GM19328 (cell line): ENCODE data around the gene ZNF385A.

Experiments
- ATAC-seq: cut with Tn5 transposase; IDR thresholded peaks from one replicate; pipeline ENCODE4 v1.9.1; 2021; ENCODE audit warnings: mild to moderate bottlenecking, moderate library complexity; ENCODE audit not compliant: unreplicated experiment

ZNF385A gene, protein sequence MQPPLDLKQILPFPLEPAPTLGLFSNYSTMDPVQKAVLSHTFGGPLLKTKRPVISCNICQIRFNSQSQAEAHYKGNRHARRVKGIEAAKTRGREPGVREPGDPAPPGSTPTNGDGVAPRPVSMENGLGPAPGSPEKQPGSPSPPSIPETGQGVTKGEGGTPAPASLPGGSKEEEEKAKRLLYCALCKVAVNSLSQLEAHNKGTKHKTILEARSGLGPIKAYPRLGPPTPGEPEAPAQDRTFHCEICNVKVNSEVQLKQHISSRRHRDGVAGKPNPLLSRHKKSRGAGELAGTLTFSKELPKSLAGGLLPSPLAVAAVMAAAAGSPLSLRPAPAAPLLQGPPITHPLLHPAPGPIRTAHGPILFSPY

DNA sequence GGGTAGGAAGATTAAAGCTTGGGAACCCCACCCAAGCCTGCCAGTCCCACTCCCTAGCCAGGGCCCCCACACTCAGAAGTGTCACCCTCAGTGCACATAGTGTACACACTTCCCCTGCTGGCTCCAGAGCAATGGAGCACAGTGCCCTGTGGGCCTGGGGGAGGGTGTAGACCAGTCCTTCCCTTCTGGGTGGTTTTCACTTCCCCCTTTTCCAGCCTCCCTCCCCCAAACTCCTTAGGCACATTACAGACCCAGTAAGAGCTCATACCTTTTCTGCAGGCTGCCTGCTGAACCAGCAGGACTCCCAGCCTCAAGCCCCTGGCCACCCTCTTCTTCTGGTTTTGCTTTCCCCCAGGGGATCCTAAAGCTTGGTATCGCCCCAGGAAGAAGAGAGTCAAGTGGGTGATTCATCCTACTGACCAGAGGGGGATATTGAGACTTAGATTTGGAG lies at the start of gene ZNF385A:
Gene ZNF385A (minus strand): TSS at position 143 of the 451 bp plus-strand sequence. CDS start 219 bp downstream, outside the sequence.
- no peak for ATAC-seq

DNA sequence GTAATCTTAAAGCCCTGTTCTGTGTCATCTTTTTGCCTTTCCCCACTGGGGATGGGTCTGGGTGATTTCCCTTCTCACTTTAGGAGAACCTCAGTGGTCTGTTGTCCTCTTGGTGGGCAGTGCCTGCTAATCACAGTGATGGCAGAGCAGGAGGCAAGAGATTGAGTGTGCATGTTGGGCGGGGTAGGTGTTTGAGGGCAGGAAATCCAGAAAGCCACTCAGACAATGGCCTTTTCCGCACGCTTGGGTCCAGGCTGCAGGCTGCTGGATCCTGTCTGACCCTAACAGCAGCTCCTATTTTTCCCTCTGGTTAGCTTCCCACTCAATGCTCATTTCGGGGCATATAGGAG lies 48.3 kb upstream of the ZNF385A start:
- no peak for ATAC-seq

DNA sequence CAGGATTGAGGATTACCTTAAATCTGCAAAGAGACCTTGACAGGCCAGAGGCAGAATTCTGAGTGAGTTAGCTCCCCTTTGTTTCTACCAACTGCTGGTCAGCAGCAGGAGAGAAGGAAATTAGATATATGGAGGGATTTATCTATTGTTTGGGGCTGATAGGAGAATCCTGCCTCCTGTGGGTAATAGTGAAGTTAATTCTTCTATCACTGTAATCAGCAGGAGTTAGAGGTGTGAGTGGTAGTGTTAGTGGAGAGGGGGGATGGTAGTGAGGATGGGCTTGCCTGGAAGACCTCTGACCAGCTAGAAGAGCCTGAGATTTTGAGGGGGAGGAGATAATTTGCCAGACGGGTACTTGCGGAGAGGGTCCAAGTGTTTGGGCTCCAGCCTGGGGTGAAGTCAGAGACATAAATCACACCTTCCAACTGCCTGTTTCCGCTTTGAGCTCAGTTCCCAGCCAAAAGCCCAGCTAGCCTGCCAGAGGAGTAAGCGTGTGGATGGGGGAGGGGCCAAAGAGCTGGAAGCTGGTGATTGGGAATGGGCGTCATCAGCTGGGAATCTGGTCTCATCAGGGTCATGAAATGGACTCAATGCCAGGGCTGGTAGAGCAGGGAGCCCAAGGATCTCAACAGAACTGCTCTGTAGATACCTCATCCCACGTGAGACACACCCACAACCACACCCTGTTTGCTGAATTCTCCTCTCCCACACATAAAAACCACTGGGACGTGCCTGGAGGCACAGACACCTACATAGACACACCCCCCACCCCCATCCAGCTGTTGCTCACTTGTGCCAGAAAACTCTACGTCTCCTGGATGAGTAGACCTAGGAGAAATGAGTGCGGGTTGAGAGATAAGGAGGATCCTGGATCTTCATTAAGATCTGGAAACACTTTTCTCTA lies 47.6 kb upstream of the ZNF385A start:
- ATAC-seq, result no peak

DNA sequence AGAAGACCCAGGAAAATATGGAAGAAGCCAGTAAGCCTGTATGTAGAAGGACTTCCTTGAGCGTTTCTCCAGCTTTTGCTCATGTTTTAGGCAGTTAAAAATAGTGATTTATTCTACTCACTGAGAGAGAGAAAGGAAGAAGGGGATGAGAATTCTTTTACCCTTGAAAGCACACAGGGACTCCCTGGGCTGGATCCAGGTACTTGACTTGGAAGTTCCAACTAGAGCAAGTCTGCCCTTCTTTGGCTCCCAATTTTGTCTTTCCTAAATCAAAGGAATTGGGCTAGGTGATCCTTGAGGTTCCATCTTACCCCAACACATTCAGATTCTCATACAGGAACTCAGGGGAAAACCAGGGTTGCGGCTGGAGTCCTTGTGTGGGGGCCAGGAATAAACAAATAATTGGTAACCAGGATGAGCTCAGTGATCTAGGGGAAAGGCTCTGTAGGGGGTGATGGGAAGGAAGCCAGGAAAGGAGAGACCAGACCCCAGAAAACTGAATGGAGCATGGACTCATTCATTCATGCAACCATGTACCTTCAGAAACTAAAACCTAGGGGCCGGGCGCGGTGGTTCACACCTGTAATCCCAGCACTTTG lies 46.0 kb upstream of the ZNF385A start:
- ATAC-seq, result no peak

DNA sequence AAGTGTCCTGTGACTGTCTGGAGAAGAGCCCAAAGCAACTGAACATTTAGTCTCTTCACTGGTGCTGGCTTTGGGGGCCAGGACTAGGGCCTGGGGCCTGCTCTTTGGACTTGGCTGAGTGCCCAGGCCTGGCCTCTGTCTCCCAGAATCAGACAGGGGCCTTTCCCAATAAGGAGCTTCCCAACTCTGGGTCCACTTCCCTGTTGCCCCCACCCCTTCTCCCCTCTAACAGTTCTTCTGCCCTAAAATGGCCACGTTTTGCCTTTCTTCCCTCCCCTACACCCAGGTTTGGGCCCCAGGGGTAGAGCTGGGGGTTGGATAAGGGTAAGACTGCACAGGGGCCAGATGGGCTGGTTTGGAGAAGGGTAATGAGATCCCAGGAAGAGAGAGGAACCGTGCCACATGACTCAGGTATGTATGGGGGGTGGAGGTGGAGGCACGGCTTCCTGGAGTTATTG lies 44.5 kb upstream of the ZNF385A start:
- no peak for ATAC-seq

DNA sequence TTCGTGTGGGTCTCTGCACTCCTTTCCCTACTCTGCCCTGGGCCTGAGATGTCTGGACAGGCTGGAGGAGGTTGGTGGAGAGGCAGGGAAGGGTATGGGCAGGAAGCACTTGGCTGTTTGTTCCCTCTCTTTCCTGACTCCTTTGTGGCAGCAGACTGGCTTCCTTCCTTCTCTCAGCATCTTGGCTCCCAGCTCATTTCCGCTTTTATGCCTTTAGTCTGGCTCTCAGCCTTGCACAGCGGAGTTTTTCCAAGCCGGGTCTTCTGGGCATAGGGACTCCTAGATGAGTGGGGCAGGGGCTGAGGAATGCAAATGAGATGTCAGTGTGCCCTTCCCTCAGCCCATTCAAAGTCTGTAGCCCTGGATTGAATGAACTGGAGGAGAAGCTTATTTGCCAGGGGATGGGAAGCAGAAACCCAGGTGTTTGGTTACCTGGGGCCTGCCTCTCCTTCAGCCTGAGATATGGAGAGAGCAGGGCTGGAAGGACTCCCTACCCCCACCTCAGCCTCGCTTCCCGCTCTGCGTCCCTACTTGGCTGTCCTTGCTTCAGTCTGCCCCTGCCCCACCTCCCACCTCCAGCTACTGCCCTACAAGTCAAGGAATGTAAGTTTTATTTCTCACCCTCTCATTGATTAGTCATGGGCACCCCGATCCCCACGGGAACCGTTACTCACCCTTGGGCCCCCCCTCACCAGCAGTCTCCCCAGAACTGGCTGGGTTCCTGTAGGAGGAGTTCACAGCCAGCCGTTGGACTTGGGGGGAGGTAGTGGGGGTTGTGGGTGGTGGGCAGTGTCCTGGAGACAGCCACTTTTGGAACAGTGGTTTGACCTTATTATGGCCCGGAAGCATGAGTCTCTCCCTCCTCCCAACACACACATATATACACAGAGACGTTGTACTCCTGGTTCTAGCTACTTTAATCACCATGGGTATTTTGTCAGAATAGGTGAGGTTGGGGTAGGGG lies 43.8 kb upstream of the ZNF385A start:
- no peak for ATAC-seq

DNA sequence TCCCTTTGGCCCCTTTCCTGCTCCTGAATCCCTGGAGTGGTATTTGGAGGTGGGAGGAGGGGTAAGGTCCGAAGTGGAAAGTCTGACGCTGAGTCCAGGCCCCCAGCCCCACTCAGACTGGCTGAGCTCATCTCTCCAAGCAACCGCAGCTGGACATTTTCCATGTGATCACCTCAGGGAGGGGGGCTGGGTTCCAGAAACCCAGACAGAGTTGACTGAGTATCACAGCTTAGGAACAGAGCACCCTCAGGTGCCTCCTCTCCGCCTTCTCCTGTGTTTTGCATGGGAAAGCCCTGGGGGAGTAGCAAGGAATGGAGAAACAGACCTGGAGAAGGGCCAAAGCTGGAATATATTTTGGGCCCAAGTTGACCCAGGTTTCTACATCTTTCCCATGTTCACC lies 42.6 kb upstream of the ZNF385A start:
- no peak for ATAC-seq

DNA sequence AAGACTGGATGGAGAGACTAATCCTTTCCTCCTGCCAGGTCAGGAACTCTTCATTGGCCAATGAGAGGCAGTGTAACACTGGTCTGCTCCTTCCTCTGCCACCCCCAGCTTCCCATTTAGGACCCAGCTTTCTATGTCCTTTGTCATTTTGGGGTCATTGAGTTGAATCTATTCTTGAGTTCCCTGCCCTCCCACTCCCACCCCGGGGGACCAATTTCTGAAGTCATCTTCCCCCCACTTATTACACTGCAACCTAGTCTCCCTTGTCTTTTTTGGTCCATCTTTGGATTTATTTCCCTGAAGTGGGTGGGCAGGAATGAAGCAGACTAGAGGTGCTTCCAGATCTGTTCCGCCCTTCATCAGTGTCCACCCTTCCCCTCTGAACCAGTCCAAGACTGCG lies 42.2 kb upstream of the ZNF385A start:
- no peak for ATAC-seq

DNA sequence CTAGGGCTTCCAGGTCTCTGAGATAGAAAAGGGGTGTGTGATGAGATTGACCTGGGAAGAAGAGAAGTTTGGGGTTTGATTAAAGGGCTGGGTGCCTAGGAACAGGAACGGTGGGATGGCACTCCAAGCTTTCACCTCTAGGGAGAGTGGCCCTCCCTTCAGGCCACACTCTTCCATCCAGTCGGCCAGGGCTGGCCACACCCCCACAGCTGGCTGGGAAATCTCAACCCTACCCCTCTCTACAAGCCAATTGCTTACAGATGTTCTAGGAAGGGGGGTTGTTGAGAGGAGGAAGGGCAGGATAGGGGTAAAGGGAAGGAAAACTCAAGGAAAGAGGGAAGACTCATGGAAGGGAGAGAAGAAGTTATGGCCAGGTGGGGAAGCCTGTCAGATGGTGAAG lies 41.2 kb upstream of the ZNF385A start:
- no peak for ATAC-seq

DNA sequence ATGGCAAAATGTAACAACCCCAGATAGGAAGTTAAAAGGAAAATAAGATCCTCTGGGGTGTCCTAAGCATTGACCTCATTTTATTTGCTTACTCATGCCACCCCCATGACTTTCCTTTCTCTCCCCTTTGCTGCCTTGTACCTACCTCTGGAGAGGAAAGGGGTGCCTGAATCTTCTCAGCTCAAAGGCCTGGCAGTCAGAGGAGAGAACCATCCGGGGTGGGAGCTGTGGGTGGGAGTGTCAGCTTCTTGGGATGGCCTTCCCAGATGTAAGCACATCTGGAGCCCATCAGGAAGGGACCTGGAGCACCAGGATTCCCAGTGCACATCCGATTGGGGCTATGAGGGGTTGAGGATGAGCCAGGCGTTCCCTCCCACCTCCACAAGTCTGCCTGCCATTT lies 39.7 kb upstream of the ZNF385A start:
- ATAC-seq, result no peak

DNA sequence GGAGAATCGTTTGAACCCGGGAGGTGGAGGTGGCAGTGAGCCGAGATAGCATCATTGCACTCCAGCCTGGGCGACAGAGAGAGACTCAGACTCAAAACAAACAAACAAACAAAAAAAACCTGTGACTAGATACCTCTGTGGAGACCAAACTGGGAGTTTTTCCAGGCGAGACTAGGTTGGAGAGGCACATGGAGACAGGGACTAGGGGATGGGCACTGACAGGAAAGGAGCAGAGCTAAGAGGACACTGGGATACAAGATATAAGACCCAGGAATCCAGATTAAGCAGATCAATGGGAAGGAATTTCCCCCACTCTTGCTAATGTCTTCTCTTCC lies 39.2 kb upstream of the ZNF385A start:
- ATAC-seq, result no peak

DNA sequence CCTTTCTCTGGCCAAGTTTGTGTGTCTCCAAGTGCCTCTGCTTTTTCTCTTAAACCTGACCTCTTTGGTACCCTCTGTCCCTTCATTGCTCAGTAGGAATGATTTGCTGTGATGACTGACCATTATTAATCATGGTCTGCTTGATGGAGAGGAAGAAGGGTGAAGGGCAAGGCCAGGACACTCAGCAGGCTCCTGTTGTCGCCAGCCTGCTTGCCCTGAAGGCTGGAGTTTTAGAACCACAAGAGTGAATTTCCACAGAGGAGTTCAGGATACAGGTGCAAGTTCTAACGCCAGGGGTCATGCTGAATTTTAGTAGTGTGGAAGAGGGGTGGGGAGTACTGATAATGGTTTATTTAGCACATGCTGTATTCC lies 37.3 kb upstream of the ZNF385A start:
- ATAC-seq, result no peak

DNA sequence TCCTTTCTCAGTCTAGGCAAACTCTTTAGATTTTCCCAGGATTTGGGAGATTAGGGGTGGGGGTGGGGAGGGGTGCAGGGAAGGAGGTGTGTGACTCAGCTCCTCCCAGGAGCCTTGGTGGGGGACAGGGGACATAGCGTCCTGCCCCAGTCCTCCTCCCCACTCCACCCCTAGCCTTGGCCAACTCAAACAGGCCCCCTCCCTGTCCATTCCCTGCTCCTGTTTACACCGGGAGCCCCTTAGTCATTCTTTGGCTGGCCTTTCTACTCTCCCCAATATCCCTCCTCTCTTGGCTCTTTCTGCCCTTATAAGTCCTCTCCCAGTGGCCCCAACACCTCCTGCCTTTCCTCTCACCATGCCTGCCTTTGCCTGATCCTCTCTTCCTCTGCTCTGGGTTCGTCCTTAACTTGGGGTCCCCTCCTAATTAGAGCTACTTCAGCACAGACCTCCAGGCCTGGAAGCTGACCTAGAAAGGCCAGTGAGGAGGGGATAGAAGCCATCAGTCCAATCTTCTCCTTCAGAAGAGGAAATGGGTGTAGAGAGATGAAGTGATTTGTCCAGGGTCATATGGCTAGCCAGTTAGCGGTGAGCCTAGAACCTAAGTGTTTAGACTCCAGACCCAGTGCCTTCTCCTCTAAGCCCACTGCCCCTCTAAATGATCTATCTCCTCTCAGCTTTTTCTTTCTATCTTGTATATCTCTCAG lies 36.8 kb upstream of the ZNF385A start:
- ATAC-seq, result no peak

DNA sequence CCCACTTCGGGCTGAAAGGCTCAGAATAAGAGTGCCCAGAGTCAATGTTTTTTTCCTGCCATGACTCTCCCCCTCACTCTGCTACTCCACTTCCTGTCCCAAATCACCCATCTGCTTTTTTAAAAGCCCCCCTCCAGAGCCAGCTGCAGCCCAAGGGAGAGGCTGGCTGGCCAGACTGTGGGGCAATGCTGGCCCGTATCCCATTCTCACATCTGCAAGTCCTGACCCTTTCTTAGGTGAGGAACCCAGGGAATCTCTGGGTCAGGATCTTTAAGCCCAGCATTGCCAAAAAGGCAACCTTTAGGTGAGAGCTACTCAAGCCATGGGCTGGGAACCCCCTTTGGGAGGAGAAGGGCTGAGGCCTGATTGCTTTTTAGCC lies 36.2 kb upstream of the ZNF385A start:
- no peak for ATAC-seq

DNA sequence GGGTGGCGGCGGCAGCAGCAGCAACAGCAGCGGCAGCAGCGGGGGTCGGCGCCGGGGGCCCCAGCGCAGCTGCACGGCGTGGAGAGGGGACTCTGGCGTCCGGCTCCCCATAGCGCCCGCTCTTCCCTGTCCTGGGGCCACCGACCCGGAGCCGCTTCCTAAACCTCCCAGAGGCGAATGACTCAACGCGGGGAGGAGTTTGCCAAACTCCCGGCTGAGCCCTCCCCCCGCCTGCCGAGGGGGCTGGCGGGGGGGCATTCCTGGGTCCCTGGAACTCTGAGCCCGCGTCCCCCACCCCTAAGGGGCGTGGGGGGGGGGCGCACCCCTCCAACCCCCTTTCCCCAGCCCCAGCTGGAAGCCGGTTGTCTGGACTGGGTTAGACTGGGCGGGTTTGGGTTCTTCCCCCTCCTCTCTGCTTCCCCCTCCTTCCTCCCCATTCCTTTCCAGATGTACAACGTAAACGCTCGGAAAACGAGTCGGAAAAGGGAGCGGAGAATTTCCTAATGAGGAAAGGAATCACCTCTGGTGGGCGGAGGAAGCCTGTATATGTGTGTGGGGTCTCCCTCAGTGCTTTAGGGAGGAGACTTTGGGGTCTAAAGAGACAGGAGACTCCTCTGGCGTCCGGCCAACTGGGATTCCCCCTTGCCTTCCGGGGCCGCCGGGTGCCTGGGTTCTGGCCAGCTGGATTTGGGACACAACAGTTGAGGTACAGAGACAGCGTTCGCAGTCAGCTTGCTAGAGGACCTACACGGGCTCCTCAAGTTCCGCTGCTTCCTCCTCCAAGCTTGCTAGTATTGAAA lies 34.8 kb upstream of the ZNF385A start, which contains the start of gene ITGA5:
Gene ITGA5 (minus strand): TSS at position 179 of the 800 bp plus-strand sequence. CDS start 68 bp downstream, at position 111.
- ATAC-seq, result no peak

DNA sequence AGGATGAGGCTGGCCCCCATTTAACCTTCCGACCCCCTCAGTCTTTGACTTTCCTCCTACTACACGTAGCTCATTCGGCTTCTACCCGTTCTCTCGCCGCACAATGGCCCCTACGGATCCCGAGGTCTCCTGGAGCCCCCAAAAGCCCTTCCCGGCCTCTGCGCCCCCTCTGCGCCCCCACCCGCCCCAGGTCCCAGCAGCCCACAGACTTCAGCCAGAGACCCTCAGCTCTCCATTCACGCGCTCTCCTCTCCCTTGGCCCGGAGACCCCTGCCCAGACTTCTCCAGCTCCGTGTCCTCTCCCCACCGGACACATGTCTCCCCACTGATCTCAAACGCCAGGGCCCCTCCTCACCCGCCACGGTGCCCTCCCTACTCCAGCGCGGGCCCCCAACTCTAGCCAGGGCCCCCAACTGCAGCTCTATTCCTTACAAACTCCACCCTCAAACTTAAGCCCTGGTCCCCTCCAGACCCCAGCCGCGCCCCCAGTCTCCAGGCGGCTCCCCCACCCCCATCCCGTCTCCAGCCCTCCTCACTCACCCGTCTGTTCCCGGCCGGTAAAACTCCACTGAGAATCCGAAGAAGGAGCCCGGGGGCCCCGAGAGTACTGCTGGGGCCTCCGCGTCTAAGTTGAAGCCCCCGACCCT lies 34.0 kb upstream of the ZNF385A start:
- no peak for ATAC-seq

DNA sequence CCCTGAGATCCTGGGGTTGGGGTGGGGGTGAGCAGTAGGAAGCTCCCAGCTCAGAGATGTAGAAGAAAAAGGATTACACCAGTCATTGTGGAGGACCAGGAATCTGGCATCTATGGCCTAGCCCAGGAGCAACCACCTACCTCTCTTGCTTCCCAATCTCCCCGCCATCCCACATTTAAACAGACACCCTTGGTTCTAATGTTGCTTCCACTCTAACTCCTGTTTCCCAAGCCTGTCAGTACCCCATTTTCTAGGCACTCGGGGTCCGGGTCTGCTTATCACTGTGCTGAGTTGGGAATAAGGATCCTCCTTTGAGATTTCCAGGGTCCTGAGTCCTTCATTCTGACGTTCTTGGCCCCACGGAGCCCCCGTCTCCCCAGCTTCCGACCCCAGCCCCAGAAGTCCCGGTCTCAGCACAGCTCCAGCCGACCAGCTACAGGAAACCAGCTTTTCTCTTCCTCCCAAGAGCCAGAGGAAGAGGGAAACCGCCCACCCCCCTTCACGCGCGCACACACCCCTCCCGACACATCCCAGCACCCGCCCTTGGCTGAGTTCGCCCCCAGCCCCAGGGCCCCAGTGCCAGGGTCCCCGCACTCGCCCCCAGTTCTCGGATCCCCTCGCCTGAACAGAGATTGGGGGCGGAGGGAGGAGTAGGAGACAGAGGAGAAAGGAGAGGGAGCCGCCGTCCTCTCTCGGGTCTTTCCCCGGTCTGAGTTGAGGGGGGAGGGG lies 33.3 kb upstream of the ZNF385A start:
- ATAC-seq, result no peak
